Keratinocyte (primary cell): ENCODE data around the gene GADD45GIP1.
"Not testable (repeated sequence)": the region's sequence is repeated elsewhere in the genome, so short reads cannot be mapped to it uniquely, and the experiment has no call there.

Experiments used
- EZH2 ChIP-seq: IDR thresholded peaks from one replicate; pipeline ENCODE4 v1.6.1; 2012; ENCODE audit warnings: inconsistent platforms, mild to moderate bottlenecking, low read length, moderate library complexity
- TF ChIP-seq, protein P1 (sequence below), 3 experiments: IDR thresholded peaks in 1 of 3; conservative IDR thresholded peaks in 1 of 3; optimal IDR thresholded peaks in 1 of 3; 2 replicates in 2 of 3; 3 replicates in 1 of 3; pipeline versions ENCODE3 to v1.5.1; 2011; ENCODE audit warnings: low read length in 3 of 3, mild to moderate bottlenecking in 3 of 3, moderate library complexity in 2 of 3, control low read depth in 1 of 3, inconsistent platforms in 1 of 3; ENCODE audit not compliant: insufficient read depth in 2 of 3; ENCODE audit errors: extremely low read depth in 1 of 3

DNA sequence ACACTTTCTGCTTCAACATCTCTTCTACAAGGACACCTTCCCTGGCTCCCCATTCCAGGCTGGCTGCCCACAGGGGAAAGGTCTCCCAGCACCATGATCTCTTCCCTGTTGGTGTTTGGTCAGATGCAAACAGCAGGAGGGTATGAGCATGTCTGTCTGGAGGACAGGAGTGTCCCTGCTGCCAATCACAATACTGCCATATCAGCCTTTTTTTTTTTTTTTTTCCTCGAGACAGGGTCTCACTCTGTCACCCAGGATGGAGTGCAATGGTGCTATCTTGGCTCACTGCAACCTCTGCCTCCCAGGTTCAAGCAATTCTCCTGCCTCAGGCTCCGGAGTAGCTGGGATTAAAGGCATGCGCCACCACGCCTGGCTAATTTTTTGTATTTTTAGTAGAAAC is 41.2 kb downstream of the GADD45GIP1 start:
- TF ChIP-seq, protein P1, sequence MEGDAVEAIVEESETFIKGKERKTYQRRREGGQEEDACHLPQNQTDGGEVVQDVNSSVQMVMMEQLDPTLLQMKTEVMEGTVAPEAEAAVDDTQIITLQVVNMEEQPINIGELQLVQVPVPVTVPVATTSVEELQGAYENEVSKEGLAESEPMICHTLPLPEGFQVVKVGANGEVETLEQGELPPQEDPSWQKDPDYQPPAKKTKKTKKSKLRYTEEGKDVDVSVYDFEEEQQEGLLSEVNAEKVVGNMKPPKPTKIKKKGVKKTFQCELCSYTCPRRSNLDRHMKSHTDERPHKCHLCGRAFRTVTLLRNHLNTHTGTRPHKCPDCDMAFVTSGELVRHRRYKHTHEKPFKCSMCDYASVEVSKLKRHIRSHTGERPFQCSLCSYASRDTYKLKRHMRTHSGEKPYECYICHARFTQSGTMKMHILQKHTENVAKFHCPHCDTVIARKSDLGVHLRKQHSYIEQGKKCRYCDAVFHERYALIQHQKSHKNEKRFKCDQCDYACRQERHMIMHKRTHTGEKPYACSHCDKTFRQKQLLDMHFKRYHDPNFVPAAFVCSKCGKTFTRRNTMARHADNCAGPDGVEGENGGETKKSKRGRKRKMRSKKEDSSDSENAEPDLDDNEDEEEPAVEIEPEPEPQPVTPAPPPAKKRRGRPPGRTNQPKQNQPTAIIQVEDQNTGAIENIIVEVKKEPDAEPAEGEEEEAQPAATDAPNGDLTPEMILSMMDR (optimal IDR thresholded peaks at IDR 0.05 in 1 of 3, IDR thresholded peaks at IDR 0.05 in 1 of 3, conservative IDR thresholded peaks at IDR 0.05 in 1 of 3; ENCODE audit: extremely low read depth in 1 of 3, insufficient read depth in 2 of 3, low read length in 3 of 3) = not testable (repeated sequence)
- not testable (repeated sequence) for TF ChIP-seq EZH2
